ENCODE measurements around the gene FSTL3.
A peak's percentile ranks its signal among the peaks of the same experiment; 100 is the strongest.
"Not testable (repeated sequence)": the region's sequence is repeated elsewhere in the genome, so short reads cannot be mapped to it uniquely, and the experiment has no call there.

The FSTL3 gene

GRCh38 chr19:661427-662196, 14.6 kb upstream of the FSTL3 start:
- ATAC-seq, result peak; percentile 19 to 21

GRCh38 chr19:662207-662961, 13.8 kb upstream of the FSTL3 start:
- peak; percentile 20 to 37 for ATAC-seq

DNA sequence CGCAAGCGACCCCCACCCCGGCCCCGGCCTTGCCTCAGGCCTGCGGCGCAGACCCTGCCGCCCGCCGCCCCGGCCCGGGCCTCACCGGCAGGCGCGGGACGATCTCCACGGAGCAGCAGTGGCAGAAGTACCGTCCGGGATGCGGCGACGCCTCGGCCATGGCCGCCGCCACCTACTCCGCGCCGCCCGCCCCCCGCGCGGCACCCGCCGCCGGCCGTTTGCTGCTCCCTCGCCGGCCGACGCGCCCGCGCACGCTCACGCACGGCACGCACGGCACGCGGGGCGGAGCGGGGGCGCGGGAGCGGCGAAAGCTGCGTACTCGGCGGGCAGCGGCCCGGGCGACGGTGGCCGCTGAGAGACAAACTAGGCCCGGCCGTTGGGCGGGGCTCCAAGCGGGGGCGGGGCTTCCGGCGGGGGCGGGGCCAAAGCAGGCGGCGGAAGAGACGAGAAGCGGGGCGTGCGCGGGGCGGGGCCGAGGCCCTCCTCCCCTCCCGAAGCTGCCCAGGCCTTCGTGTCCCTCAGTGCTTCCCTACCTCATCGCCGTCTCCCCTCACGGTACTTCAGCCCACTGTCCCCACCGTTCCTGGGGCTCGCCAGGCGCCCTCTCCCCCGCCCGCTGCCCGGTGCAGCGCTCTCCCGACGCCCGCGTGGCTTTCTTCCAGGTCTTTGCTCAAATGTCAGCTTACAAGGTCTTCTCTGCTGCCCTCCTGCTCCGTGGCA, 13.1 kb upstream of the FSTL3 start, which contains the start of gene RNF126:
Gene RNF126 (minus strand): TSS at position 253 of the 720 bp plus-strand sequence. CDS start 93 bp downstream, at position 160.
- peak; percentile 45 to 53 for ATAC-seq

DNA sequence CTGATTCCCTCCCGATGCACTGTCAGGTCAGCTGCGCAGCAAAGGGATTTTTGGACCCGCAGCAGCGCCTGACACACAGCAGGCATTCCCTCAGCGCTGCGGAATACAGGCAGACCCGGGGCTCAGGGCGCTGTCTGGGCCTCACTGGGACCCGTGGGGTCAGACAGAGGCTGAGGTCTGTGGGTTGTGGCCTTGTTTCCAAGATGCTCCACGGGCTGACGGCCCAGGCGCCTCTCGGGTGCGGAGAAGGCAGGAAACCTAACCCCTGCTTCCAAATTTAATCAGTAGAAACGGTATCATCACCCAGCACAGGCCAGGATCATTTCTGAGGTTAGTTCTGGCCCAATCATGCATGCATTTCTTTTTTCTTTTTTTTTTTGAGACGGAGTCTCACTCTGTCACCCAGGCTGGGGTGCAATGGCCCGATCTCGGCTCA, 12.5 kb upstream of the FSTL3 start:
- no peak for ATAC-seq

- no peak for ATAC-seq
Measured at GRCh38 chr19:664913-665443, 11.2 kb upstream of the FSTL3 start.

- ATAC-seq, result not testable (repeated sequence)
Measured at GRCh38 chr19:666985-667573, 9.1 kb upstream of the FSTL3 start.

DNA sequence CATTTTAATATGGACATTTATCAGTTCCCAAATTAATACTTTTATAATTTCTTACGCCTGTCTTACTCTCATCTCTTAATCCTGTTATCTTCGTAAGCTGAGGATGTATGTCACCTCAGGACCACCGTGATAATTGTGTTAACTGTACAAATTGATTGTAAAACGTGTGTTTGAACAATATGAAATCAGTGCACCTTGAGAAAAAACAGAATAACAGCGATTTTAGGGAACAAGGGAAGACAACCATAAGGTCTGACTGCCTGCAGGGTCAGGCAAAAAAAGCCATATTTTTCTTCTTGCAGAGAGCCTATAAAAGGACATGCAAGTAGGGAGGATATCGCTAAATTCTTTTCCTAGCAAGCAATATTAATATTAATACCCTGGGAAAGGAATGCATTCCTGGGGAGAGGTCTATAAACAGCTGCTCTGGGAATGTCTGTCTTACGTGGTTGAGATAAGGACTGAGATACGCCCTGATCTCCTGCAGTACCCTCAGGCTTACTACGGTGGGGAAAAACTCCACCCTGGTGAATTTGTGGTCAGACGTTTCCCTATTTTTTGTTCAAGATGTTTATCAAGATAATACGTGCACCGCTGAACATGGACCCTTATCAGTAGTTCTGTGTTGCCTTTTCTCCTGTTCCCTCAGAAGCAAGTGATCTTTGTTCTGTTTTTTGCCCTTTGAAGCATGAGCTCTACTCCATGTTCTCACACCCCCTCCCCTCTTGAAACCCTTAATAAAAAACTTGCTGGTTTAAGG, 7.3 kb upstream of the FSTL3 start:
- not testable (repeated sequence) for ATAC-seq

DNA sequence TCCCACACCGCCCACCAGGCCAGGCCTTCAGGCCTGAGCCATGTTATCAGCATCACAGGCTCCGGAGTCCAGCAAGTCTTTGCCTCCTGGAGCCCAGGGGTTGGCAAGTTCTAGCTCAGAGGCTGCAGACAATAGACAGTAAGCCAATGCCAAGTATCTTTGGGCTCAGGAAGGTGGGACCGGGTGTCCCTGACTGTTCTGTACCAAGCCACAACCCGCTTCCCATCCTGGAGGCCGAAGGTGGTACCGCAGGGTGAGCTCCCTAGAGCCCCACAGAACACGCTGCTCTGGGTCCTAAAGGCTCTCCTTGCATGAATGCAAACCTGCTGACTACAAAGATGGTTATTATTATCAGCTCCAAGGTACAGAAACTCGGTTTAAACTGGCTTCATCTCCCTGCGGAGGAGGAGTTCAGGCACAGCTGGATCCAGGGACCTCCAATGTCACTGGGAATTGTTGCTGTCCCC, 5.5 kb upstream of the FSTL3 start:
- ATAC-seq, result no peak

DNA sequence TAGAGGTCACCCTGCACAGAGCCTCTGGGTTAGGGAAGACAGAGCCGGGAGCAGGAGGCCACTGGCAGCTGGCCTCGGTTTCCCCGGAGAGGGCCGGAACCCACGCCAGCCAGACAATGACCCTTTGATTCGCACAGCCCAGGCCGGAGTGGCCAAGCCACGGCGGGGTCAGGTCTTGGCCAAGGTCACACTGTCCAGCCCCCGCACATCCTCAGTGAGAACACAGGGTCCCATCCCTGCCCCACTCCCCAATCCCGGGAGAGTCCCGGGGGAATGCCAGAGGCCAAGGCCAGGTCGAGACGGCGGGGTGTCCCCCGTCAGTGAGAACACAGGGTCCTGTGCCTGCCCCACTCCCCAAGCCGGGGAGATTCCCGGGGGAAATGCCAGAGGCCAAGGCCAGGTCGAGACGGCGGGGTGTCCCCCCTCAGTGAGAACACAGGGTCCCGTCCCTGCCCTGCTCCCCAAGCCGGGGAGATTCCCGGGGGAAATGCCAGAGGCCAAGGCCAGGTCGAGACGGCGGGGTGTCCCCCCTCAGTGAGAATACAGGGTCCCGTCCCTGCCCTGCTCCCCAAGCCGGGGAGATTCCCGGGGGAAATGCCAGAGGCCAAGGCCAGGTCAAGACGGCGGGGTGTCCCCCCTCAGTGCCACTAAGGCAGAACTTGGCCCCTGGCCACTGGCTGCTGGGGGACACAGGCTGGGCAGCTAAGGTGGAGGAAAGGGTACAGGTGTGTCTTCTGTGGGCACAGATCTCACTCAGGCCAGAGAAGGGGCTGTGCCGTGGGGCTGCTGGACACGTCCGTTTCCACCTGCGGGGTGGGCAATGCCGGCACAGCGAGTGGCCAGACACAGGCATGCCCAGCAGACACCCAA, 1.7 kb upstream of the FSTL3 start:
- no peak for ATAC-seq

GRCh38 chr19:676007-676338, 219 bp upstream of the FSTL3 start:
- ATAC-seq, result no peak

DNA sequence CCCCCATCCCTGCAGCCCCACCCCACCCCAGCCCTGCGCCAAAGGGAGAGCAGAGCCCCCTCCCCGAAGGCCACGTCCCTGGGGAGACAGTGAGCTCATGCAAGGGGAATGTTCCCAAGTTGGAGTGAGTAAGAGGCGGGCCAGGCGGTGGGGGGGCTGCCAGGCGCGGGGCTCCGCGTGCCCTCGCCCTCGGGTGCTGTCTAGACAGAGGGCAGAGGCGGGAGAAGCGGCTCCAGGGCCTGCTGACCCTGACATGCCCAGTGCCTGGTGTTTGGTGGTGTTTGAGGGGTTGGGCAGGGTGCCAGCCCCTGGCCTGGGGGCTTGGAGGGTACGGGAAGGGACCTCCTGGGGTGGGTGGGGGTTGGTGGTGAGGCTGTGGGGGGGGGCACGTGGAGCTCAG, 1.0 kb downstream of the FSTL3 start:
- ATAC-seq, result no peak

DNA sequence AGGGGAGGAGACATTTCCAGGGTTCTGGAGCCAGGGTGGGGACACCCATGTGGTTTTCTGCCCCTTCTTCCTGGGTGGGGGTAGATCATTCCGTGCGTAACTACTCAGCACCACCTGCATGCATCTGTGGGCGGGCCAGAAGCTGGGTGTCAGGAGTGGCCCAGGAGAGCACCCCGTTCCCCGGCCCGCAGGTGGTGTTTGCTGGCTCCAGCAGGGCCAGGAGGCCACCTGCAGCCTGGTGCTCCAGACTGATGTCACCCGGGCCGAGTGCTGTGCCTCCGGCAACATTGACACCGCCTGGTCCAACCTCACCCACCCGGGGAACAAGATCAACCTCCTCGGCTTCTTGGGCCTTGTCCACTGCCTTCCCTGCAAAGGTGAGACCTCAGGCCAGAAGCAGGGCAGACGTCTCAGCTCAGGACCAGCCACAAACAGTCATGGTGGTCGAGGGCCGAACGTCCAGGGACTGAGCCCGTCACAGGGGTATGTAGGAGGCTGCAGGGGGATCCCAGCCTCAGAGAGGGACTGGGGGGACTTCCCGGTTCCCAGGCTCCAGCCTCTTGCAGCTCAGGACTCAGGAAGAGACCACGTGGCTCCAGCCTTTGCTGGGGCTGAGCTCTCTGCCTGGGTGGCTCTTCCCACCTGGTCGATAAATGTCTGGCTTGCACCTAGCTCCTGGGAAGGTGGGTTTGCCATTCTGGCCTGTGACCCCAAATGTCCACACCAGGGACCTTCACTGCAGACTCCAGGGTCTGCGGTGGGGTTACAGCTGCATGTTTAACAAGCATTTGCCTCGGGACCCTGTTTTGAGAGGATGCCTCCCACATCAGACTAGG, 1.6 kb downstream of the FSTL3 start:
- no peak for ATAC-seq

DNA sequence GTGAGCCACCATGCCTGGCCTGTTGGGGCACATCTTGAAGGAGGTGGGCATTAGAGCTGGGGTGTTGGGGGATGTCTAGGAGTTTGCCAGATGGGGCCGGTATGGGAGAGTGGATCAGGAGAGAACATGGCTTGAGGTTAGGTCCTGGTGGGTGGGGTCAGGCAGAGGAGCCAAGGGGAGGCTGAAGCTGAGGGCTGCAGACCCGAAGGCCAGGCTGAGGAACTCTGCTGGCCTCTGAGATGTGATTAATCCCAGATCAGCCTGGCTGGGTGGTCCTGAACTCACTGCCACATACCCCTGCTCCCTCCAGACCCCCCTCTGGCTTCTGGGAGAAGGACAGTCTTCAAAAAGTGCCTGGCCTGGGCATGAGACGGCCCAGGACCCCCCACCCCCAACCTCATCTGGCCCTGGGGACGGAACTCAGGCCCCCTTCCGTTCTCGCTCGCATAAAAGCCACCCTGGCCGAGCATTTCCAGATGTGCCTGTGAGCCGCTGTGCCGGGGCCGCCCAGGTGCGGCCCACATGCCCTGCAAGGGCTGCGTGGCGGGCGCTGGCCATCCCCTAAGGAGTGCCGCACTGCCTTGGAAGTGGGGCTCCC, 2.7 kb downstream of the FSTL3 start:
- ATAC-seq, result no peak

- ATAC-seq, result no peak
Measured at GRCh38 chr19:679418-680286, 3.5 kb downstream of the FSTL3 start.

DNA sequence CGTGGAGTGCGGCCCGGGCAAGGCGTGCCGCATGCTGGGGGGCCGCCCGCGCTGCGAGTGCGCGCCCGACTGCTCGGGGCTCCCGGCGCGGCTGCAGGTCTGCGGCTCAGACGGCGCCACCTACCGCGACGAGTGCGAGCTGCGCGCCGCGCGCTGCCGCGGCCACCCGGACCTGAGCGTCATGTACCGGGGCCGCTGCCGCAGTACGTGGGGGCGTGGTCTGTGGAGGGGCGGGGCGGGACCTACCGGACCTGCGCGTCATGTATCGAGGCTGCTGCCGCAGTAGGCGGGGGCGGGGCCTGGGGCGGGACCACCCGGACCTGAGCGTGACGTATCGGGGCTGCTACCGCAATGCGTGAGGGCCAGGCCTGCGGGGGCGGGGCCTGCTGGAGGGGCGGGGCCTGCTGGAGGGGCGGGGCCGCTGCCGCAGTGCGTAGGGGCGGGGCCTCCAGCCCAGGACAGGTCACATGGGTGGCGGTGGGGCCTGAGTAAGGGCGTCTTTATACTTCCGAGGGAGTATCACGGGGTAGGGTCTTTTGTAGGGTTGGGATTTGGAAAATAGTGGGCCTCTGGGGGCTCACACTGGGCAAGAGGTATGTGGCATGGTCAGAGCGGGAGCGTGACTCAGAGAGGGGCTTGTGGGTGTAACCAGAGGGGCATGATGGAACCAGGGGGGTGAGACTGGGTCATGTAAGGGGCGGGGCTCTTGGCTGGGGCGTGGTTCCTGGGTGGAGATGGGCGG, 4.3 kb downstream of the FSTL3 start:
- peak; percentile 80 to 81 for ATAC-seq

- no peak for ATAC-seq
Measured at GRCh38 chr19:681029-682019, 5.1 kb downstream of the FSTL3 start.
